AG04449 (cell line): ENCODE measurements around the gene RASL12.

ENCODE experiments used
- CTCF ChIA-PET: fragments of 350-600 bp; formaldehyde crosslinking; extraction: SDS; loops from one replicate; lab custom pipeline; 2021; ENCODE audit warnings: antibody characterized with exemption; lab: Yijun Ruan, JAX
- POLR2A ChIA-PET: fragments of 400-600, 350-600 bp; formaldehyde crosslinking; extraction: SDS; loops from one replicate; lab custom pipeline; 2020; ENCODE audit warnings: antibody characterized with exemption, inconsistent platforms; lab: Yijun Ruan, JAX
- DNase-seq: peaks from one replicate; pipeline ENCODE4 v3.0.0-alpha.2; 2010; ENCODE audit warnings: low read depth, low spot score
- H3K4me3 ChIP-seq: 2 replicates; pipeline ENCODE4 v1.5.1; 2011; ENCODE audit warnings: low read depth, mild to moderate bottlenecking, control low read depth, low read length
- CTCF ChIP-seq: IDR thresholded peaks from one replicate; pipeline ENCODE4 v1.5.1; 2011; ENCODE audit warnings: mild to moderate bottlenecking, moderate library complexity, low read length, control low read depth, inconsistent platforms; ENCODE audit not compliant: insufficient read depth; ENCODE audit errors: missing control alignments

The RASL12 gene

GRCh38 chr15:65006876-65007275, 60.9 kb downstream of the RASL12 start:
- POLR2A ChIA-PET: no interaction called here

GRCh38 chr15:65004993-65005392, 62.8 kb downstream of the RASL12 start:
- no peak for TF ChIP-seq CTCF
- POLR2A ChIA-PET: no interaction called here
- H3K4me3 ChIP-seq: no peak overlapping the region
- CTCF ChIA-PET: interaction anchor here (1.5 kb wide), 1 partner anchor 97 kb away, joined by 4 read pairs; no protein-coding TSS in a partner anchor
- DNase-seq: no peak

More at GRCh38 chr15:65006876-65007275, 60.9 kb downstream of the RASL12 start:
- H3K4me3 ChIP-seq: no peak overlapping the region
- CTCF ChIA-PET: no interaction called here
- DNase-seq: no peak
- TF ChIP-seq CTCF: no peak
